Measurements from ENCODE around the gene RPS17. TPM values are rescaled to one million over a fixed set of nuclear protein-coding genes. Genes with fewer than 3 reads are reported as not detected.
"Not testable (repeated sequence)": the region's sequence is repeated elsewhere in the genome, so short reads cannot be mapped to it uniquely, and the experiment has no call there.

The RPS17 gene
- total RNA-seq, 4 donors from 2014 or later, result 1,547 to 2,112 (median 1,667) TPM

DNA sequence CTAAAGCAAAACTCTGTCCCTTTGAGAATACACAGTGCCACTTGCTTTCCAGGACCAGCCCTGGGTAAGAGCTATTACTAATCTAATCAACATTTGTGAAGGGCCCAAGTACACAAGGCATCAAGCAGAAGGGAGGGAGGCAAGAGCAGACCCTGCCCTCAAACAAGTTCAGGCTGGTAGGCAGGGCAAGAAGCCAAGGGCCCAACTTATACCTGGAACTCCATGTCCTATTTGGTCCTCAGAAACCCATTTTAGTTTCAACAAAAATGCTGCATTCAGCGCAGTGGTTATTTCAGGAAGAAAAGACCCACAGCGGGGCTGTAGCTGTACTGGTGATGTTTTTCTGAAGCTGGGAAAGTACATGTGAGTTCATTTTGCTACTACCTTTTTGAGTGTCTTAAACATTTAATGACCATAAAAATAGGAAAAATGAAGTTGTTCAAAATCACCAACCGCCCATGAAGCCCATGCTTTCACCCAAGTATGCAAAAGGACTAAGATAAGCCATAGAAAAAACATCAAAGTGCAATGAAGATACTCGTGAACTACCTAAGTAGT, 2.8 kb downstream of the RPS17 start:
- Histone ChIP-seq H3K36me3 (peaks cover 0 to 46% of the 10 kb centered on the region in 2 donors), H3K27me3 (no peaks in the 10 kb centered on the region), H3K4me3 (no peak overlapping the region), H3K27ac (peak overlapping the region in 2 of 4 donors; percentile 28 to 66), H3K4me1 (peaks cover 8 to 11% of the 10 kb centered on the region in 2 donors), H3K9me3 (no peaks in the 10 kb centered on the region)
- DNase-seq, result no peak
- no peak for ATAC-seq
- intact Hi-C loops (cut with DNase I; ENCODE audit: low total_unique reads) (loop anchor here (10.0 kb wide), 1 partner anchor 477 kb away; the partner anchor contains the start of gene C15orf40), in situ Hi-C loops (cut with MboI; ENCODE audit: low sequenced_read_pairs in 4 of 4) (loop anchor here (10.0 to 25.0 kb wide), 5 partner anchors 200 to 575 kb away; partner anchors contain the start of genes FSD2 (in 2 of the 4), WHAMM (in 2 of the 4), C15orf40 (in 1 of the 4) and TM6SF1 (in 1 of the 4))
- TF ChIP-seq, protein P1, sequence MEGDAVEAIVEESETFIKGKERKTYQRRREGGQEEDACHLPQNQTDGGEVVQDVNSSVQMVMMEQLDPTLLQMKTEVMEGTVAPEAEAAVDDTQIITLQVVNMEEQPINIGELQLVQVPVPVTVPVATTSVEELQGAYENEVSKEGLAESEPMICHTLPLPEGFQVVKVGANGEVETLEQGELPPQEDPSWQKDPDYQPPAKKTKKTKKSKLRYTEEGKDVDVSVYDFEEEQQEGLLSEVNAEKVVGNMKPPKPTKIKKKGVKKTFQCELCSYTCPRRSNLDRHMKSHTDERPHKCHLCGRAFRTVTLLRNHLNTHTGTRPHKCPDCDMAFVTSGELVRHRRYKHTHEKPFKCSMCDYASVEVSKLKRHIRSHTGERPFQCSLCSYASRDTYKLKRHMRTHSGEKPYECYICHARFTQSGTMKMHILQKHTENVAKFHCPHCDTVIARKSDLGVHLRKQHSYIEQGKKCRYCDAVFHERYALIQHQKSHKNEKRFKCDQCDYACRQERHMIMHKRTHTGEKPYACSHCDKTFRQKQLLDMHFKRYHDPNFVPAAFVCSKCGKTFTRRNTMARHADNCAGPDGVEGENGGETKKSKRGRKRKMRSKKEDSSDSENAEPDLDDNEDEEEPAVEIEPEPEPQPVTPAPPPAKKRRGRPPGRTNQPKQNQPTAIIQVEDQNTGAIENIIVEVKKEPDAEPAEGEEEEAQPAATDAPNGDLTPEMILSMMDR (IDR thresholded peaks at IDR 0.05 in 4 of 5, conservative IDR thresholded peaks at IDR 0.05 in 1 of 5), result no peak
- no peak for TF ChIP-seq POLR2A (IDR thresholded peaks at IDR 0.05)

GRCh38 chr15:82536409-82537350, 3.6 kb downstream of the RPS17 start:
- ATAC-seq (no peak), DNase-seq (no peak)
- Histone ChIP-seq H3K27me3 (no peaks in the 10 kb centered on the region), H3K9me3 (no peaks in the 10 kb centered on the region), H3K4me1 (peaks cover 8 to 11% of the 10 kb centered on the region in 2 donors), H3K27ac (peak overlapping the region in 2 of 4 donors; percentile 28 to 66), H3K36me3 (peaks cover 0 to 46% of the 10 kb centered on the region in 2 donors), H3K4me3 (no peak overlapping the region)
- intact Hi-C loops (cut with DNase I; ENCODE audit: low total_unique reads), result loop anchor here (10.0 kb wide), 1 partner anchor 478 kb away; the partner anchor contains the start of gene C15orf40
- TF ChIP-seq, protein P1 (IDR thresholded peaks at IDR 0.05 in 4 of 5, conservative IDR thresholded peaks at IDR 0.05 in 1 of 5), result no peak
- no peak for TF ChIP-seq POLR2A (IDR thresholded peaks at IDR 0.05)
- in situ Hi-C loops (cut with MboI; ENCODE audit: low sequenced_read_pairs in 4 of 4), result loop anchor here (10.0 to 25.0 kb wide), 5 partner anchors 201 to 576 kb away; partner anchors contain the start of genes FSD2 (in 2 of the 4), WHAMM (in 2 of the 4), C15orf40 (in 1 of the 4) and TM6SF1 (in 1 of the 4)

DNA sequence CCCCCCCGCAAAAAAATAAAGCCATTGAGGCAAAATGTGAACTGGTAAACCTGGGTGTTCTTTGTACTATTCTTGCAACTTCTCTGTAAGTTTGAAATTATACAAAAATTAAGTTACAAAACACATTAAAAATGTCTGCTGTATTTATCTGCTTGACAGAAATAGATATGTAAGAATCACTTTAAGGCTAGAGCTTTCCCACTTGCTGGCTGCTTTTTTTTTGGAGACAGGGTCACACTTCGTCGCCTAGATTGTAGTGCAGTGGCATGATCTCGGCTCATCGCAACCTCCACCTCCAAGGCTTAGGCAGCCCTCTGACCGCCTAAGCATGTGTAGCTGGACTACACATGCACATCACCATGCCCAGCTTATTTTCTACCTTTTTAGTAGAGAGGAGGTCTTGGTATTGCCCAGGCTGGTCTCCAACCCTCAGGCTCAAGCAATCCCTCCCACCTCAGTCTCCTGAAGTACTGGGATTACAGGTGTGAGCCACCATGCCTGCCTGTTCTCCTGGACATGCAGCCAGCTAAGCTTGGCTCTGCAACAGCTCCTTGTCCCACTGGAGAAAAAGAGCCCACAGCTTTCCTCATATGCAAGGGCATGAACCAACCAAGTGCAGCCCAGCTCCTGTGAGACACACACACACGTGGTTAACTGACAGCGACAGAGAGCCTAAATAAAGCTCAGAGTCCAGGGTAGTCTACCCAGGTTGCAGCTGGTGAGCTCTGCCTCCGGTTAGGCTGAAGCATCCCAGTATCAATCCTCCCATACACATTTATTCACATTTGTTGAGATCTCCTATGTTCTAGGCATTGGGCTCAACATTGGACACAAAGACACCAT, 4.5 kb downstream of the RPS17 start:
- no peak for TF ChIP-seq POLR2A (IDR thresholded peaks at IDR 0.05)
- DNase-seq (no peak), ATAC-seq (no peak)
- in situ Hi-C loops (cut with MboI; ENCODE audit: low sequenced_read_pairs in 4 of 4) (loop anchor here (10.0 to 25.0 kb wide), 5 partner anchors 202 to 577 kb away; partner anchors contain the start of genes FSD2 (in 2 of the 4), WHAMM (in 2 of the 4), C15orf40 (in 1 of the 4) and TM6SF1 (in 1 of the 4)), intact Hi-C loops (cut with DNase I; ENCODE audit: low total_unique reads) (loop anchor here (10.0 kb wide), 1 partner anchor 479 kb away; the partner anchor contains the start of gene C15orf40)
- H3K36me3 ChIP-seq, result peaks cover 0 to 46% of the 10 kb centered on the region in 2 donors
- peak overlapping the region in 1 of 4 donors; percentile 66 for H3K27ac ChIP-seq
- H3K4me1 ChIP-seq, result peaks cover 5 to 11% of the 10 kb centered on the region in 2 donors
- H3K27me3 ChIP-seq, result no peaks in the 10 kb centered on the region
- no peak overlapping the region for H3K4me3 ChIP-seq
- no peaks in the 10 kb centered on the region for H3K9me3 ChIP-seq

GRCh38 chr15:82535151-82535550, 5.1 kb downstream of the RPS17 start:
- not testable (repeated sequence) for ATAC-seq, H3K27me3 ChIP-seq, H3K4me3 ChIP-seq, H3K9me3 ChIP-seq, H3K27ac ChIP-seq, DNase-seq
- Histone ChIP-seq H3K36me3 (peaks cover 0 to 46% of the 10 kb centered on the region in 2 donors), H3K4me1 (peaks cover 5 to 11% of the 10 kb centered on the region in 2 donors)
- intact Hi-C loops (cut with DNase I; ENCODE audit: low total_unique reads), result loop anchor here (10.0 kb wide), 1 partner anchor 480 kb away; the partner anchor contains the start of gene C15orf40
- in situ Hi-C loops (cut with MboI; ENCODE audit: low sequenced_read_pairs in 4 of 4), result loop anchor here (10.0 to 25.0 kb wide), 5 partner anchors 202 to 577 kb away; partner anchors contain the start of genes FSD2 (in 2 of the 4), WHAMM (in 2 of the 4), C15orf40 (in 1 of the 4) and TM6SF1 (in 1 of the 4)

- H3K36me3 ChIP-seq, result peaks cover 0 to 46% of the 10 kb centered on the region in 2 donors
- in situ Hi-C loops (cut with MboI; ENCODE audit: low sequenced_read_pairs in 4 of 4), result loop anchor here (10.0 to 25.0 kb wide), 5 partner anchors 203 to 578 kb away; partner anchors contain the start of genes FSD2 (in 2 of the 4), WHAMM (in 2 of the 4), C15orf40 (in 1 of the 4) and TM6SF1 (in 1 of the 4)
- H3K27me3 ChIP-seq, H3K4me1 ChIP-seq, DNase-seq, ATAC-seq, H3K9me3 ChIP-seq, H3K27ac ChIP-seq, H3K4me3 ChIP-seq: not testable (repeated sequence)
- intact Hi-C loops (cut with DNase I; ENCODE audit: low total_unique reads), result loop anchor here (10.0 kb wide), 1 partner anchor 480 kb away; the partner anchor contains the start of gene C15orf40
Observed at GRCh38 chr15:82534457-82534861, 5.8 kb downstream of the RPS17 start.
